Muscle layer of duodenum (tissue), 2 donors: ENCODE results near the gene KRTAP6-2.

ENCODE experiments used
- H3K27ac ChIP-seq: one replicate; pipeline ENCODE4 v1.7.0; 2013; ENCODE audit warnings: mild to moderate bottlenecking, low read length
- H3K27me3 ChIP-seq: one replicate; pipeline ENCODE4 v1.7.0; 2013; ENCODE audit warnings: low read depth, mild to moderate bottlenecking, control low read depth, low read length
- H3K36me3 ChIP-seq, 2 donors: one replicate each; pipeline ENCODE4 v1.7.0; 2013; ENCODE audit warnings: low read length in 2 of 2, control low read depth in 1 of 2, mild to moderate bottlenecking in 1 of 2; ENCODE audit not compliant: insufficient read depth in 2 of 2, control insufficient read depth in 1 of 2
- H3K4me1 ChIP-seq, 2 donors: one replicate each; pipeline ENCODE4 v1.7.0; 2013; ENCODE audit warnings: low read length in 2 of 2, mild to moderate bottlenecking in 2 of 2, control low read depth in 1 of 2, moderate library complexity in 1 of 2; ENCODE audit not compliant: insufficient read depth in 2 of 2, control insufficient read depth in 1 of 2
- H3K4me3 ChIP-seq, 2 donors: one replicate each; pipeline ENCODE4 v1.7.0; 2013; ENCODE audit warnings: low read length in 2 of 2, low read depth in 1 of 2, mild to moderate bottlenecking in 1 of 2
- H3K9me3 ChIP-seq, 2 donors: one replicate each; pipeline ENCODE4 v1.7.0; 2013; ENCODE audit warnings: low read length in 2 of 2, control low read depth in 1 of 2, mild to moderate bottlenecking in 1 of 2; ENCODE audit not compliant: control insufficient read depth in 1 of 2
- donor health status: healthy.

KRTAP6-2 gene

GRCh38 chr21:30598802-30599201 lies at the start of gene KRTAP6-2:
TSS of gene KRTAP6-2 (minus strand) at chr21:30598902. CDS start at chr21:30598874, 28 bp downstream.
- Histone ChIP-seq H3K9me3 (peaks cover 0 to 2% of the 10 kb centered on the region in 2 donors), H3K4me1 (no peaks in the 10 kb centered on the region), H3K27me3 (no peaks in the 10 kb centered on the region), H3K27ac (no peak within 1 kb of the TSS), H3K4me3 (no peak within 1 kb of the TSS), H3K36me3 (no peaks in the 10 kb centered on the region)

GRCh38 chr21:30646904-30647414 lies 48.3 kb upstream of the KRTAP6-2 start:
- no peak overlapping the region for H3K27ac ChIP-seq
- no peaks in the 10 kb centered on the region for H3K4me1 ChIP-seq
- H3K4me3 ChIP-seq: no peak overlapping the region
- H3K9me3 ChIP-seq: no peaks in the 10 kb centered on the region
- no peaks in the 10 kb centered on the region for H3K27me3 ChIP-seq
- no peaks in the 10 kb centered on the region for H3K36me3 ChIP-seq

GRCh38 chr21:30642564-30642963 lies 43.9 kb upstream of the KRTAP6-2 start, which contains the start of gene KRTAP20-3:
TSS of gene KRTAP20-3 (plus strand) at chr21:30642864.
- H3K9me3 ChIP-seq: no peaks in the 10 kb centered on the region
- no peak within 1 kb of the TSS for H3K27ac ChIP-seq
- H3K4me1 ChIP-seq: no peaks in the 10 kb centered on the region
- no peak within 1 kb of the TSS for H3K4me3 ChIP-seq
- no peaks in the 10 kb centered on the region for H3K27me3 ChIP-seq
- H3K36me3 ChIP-seq: no peaks in the 10 kb centered on the region

GRCh38 chr21:30638686-30639085 lies 40.0 kb upstream of the KRTAP6-2 start:
- Histone ChIP-seq H3K4me3 (no peak overlapping the region), H3K4me1 (no peaks in the 10 kb centered on the region), H3K27me3 (no peaks in the 10 kb centered on the region), H3K27ac (no peak overlapping the region), H3K36me3 (no peaks in the 10 kb centered on the region), H3K9me3 (no peaks in the 10 kb centered on the region)

GRCh38 chr21:30634906-30635305 lies 36.2 kb upstream of the KRTAP6-2 start, which contains the start of gene KRTAP20-2:
TSS of gene KRTAP20-2 (plus strand) at chr21:30635206. CDS start at chr21:30635264, 58 bp downstream.
- Histone ChIP-seq H3K4me3 (no peak within 1 kb of the TSS), H3K27me3 (no peaks in the 10 kb centered on the region), H3K27ac (no peak within 1 kb of the TSS), H3K4me1 (no peaks in the 10 kb centered on the region), H3K36me3 (no peaks in the 10 kb centered on the region), H3K9me3 (peaks cover 0 to 5% of the 10 kb centered on the region in 2 donors)

- no peaks in the 10 kb centered on the region for H3K4me1 ChIP-seq
Measured at GRCh38 chr21:30629200-30629599, 30.5 kb upstream of the KRTAP6-2 start.

GRCh38 chr21:30628109-30628508 lies 29.4 kb upstream of the KRTAP6-2 start:
- no peaks in the 10 kb centered on the region for H3K4me1 ChIP-seq
- no peaks in the 10 kb centered on the region for H3K36me3 ChIP-seq
- H3K27me3 ChIP-seq: no peaks in the 10 kb centered on the region
- H3K9me3 ChIP-seq: peaks cover 0 to 5% of the 10 kb centered on the region in 2 donors
- no peak overlapping the region for H3K4me3 ChIP-seq
- H3K27ac ChIP-seq: no peak overlapping the region

More at GRCh38 chr21:30629200-30629599, 30.5 kb upstream of the KRTAP6-2 start:
- Histone ChIP-seq H3K27me3 (no peaks in the 10 kb centered on the region), H3K9me3 (peaks cover 0 to 5% of the 10 kb centered on the region in 2 donors), H3K4me3 (no peak overlapping the region), H3K36me3 (no peaks in the 10 kb centered on the region), H3K27ac (no peak overlapping the region)

GRCh38 chr21:30625449-30626165 lies 26.9 kb upstream of the KRTAP6-2 start:
- no peaks in the 10 kb centered on the region for H3K27me3 ChIP-seq
- no peak overlapping the region for H3K4me3 ChIP-seq
- H3K9me3 ChIP-seq: no peaks in the 10 kb centered on the region
- no peaks in the 10 kb centered on the region for H3K4me1 ChIP-seq
- H3K27ac ChIP-seq: no peak overlapping the region
- H3K36me3 ChIP-seq: no peaks in the 10 kb centered on the region

- H3K4me3 ChIP-seq: no peak overlapping the region
- H3K27ac ChIP-seq: no peak overlapping the region
- no peaks in the 10 kb centered on the region for H3K4me1 ChIP-seq
- no peaks in the 10 kb centered on the region for H3K27me3 ChIP-seq
- no peaks in the 10 kb centered on the region for H3K36me3 ChIP-seq
- H3K9me3 ChIP-seq: no peaks in the 10 kb centered on the region
Measured at GRCh38 chr21:30623362-30623761, 24.7 kb upstream of the KRTAP6-2 start.

GRCh38 chr21:30620522-30620921 lies 21.8 kb upstream of the KRTAP6-2 start, which contains the start of gene KRTAP20-4:
TSS of gene KRTAP20-4 (plus strand) at chr21:30620627.
- Histone ChIP-seq H3K36me3 (no peaks in the 10 kb centered on the region), H3K4me3 (no peak within 1 kb of the TSS), H3K27ac (no peak within 1 kb of the TSS), H3K9me3 (no peaks in the 10 kb centered on the region), H3K27me3 (no peaks in the 10 kb centered on the region), H3K4me1 (no peaks in the 10 kb centered on the region)

- Histone ChIP-seq H3K36me3 (no peaks in the 10 kb centered on the region), H3K4me1 (no peaks in the 10 kb centered on the region), H3K9me3 (no peaks in the 10 kb centered on the region), H3K27ac (no peak overlapping the region), H3K27me3 (no peaks in the 10 kb centered on the region), H3K4me3 (no peak overlapping the region)
Measured at GRCh38 chr21:30620080-30620479, 21.4 kb upstream of the KRTAP6-2 start.
